ENCODE data around the gene CFAP299. TPM values are rescaled to one million over a fixed set of nuclear protein-coding genes. Genes with fewer than 3 reads are reported as not detected.

The CFAP299 gene
- total RNA-seq, 1 donor from 2014 or later = not detected

GRCh38 chr4:80371046-80371445 lies 35.5 kb downstream of the CFAP299 start:
- Mint-ChIP-seq H3K9me3 (ENCODE audit: unreplicated experiment) (peaks cover 13% of the 10 kb centered on the region), H3K4me1 (ENCODE audit: unreplicated experiment) (no peaks in the 10 kb centered on the region), H3K36me3 (ENCODE audit: low read depth, unreplicated experiment) (peaks cover 8% of the 10 kb centered on the region), H3K27ac (ENCODE audit: unreplicated experiment) (no peak overlapping the region), H3K4me3 (ENCODE audit: unreplicated experiment) (no peak overlapping the region), H3K27me3 (ENCODE audit: unreplicated experiment) (no peaks in the 10 kb centered on the region)
- no peak for DNase-seq (ENCODE audit: low spot score)
- TF ChIP-seq, protein P1, sequence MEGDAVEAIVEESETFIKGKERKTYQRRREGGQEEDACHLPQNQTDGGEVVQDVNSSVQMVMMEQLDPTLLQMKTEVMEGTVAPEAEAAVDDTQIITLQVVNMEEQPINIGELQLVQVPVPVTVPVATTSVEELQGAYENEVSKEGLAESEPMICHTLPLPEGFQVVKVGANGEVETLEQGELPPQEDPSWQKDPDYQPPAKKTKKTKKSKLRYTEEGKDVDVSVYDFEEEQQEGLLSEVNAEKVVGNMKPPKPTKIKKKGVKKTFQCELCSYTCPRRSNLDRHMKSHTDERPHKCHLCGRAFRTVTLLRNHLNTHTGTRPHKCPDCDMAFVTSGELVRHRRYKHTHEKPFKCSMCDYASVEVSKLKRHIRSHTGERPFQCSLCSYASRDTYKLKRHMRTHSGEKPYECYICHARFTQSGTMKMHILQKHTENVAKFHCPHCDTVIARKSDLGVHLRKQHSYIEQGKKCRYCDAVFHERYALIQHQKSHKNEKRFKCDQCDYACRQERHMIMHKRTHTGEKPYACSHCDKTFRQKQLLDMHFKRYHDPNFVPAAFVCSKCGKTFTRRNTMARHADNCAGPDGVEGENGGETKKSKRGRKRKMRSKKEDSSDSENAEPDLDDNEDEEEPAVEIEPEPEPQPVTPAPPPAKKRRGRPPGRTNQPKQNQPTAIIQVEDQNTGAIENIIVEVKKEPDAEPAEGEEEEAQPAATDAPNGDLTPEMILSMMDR (IDR thresholded peaks at IDR 0.05; ENCODE audit: unreplicated experiment) = no peak

GRCh38 chr4:80374180-80374579 lies 38.6 kb downstream of the CFAP299 start:
- Mint-ChIP-seq H3K4me3 (ENCODE audit: unreplicated experiment) (no peak overlapping the region), H3K36me3 (ENCODE audit: low read depth, unreplicated experiment) (peaks cover 8% of the 10 kb centered on the region), H3K9me3 (ENCODE audit: unreplicated experiment) (peaks cover 13% of the 10 kb centered on the region), H3K27me3 (ENCODE audit: unreplicated experiment) (no peaks in the 10 kb centered on the region), H3K27ac (ENCODE audit: unreplicated experiment) (no peak overlapping the region), H3K4me1 (ENCODE audit: unreplicated experiment) (no peaks in the 10 kb centered on the region)
- no peak for DNase-seq (ENCODE audit: low spot score)
- TF ChIP-seq, protein P1 (IDR thresholded peaks at IDR 0.05; ENCODE audit: unreplicated experiment) = no peak

- Mint-ChIP-seq H3K36me3 (ENCODE audit: low read depth, unreplicated experiment) (no peaks in the 10 kb centered on the region), H3K27ac (ENCODE audit: unreplicated experiment) (no peak overlapping the region), H3K27me3 (ENCODE audit: unreplicated experiment) (no peaks in the 10 kb centered on the region), H3K4me1 (ENCODE audit: unreplicated experiment) (peaks cover 4% of the 10 kb centered on the region), H3K4me3 (ENCODE audit: unreplicated experiment) (no peak overlapping the region), H3K9me3 (ENCODE audit: unreplicated experiment) (no peaks in the 10 kb centered on the region)
- no peak for DNase-seq (ENCODE audit: low spot score)
- TF ChIP-seq, protein P1 (IDR thresholded peaks at IDR 0.05; ENCODE audit: unreplicated experiment) = no peak
Measured at GRCh38 chr4:80382090-80382832, 46.7 kb downstream of the CFAP299 start.

DNA sequence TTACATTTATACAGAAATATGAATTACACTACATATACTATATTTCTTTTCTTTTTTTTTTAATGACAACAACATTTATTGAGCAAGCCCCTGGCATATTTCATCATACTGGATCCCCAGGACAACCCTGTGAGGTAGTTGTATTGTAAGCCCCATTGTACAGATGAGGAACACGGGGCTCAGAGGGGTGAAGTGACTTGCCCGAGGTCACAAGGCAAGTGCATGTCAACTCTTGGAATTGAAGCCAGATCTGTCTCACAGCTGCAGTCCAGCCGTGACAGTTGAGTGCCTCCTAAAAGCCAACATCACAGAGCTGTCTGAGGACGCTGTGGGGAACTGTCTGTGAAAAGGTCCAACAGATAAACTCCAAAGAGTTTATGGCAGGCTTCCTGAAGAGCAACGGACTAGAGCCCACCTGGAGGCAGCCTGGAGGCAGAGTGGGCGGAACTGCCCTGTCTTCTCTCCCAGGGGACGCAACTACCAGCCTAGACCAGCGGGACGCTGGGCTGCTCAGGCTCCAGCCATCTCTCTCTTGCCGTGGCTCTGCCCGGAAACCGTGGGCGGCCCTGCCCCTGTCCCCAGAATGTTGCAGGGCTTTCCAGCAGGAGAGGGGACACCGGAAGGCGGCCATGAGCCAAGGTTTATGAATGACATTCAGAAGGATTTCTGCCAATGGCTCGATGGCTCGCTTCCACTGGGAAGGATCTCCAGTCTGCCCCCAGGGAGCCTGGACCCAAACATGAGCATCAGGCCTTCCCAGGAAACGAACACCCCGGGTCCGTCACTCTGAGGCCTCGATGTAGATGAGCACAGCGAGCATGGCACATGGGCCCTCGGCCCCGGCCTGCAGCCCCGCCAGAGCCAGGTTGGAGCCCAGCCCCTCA lies 50.1 kb downstream of the CFAP299 start:
- no peak overlapping the region for H3K4me3 Mint-ChIP-seq (ENCODE audit: unreplicated experiment)
- H3K36me3 Mint-ChIP-seq (ENCODE audit: low read depth, unreplicated experiment) = no peaks in the 10 kb centered on the region
- no peaks in the 10 kb centered on the region for H3K9me3 Mint-ChIP-seq (ENCODE audit: unreplicated experiment)
- H3K27me3 Mint-ChIP-seq (ENCODE audit: unreplicated experiment) = no peaks in the 10 kb centered on the region
- H3K27ac Mint-ChIP-seq (ENCODE audit: unreplicated experiment) = no peak overlapping the region
- no peak for DNase-seq (ENCODE audit: low spot score)
- TF ChIP-seq, protein P1 (IDR thresholded peaks at IDR 0.05; ENCODE audit: unreplicated experiment) = no peak
- H3K4me1 Mint-ChIP-seq (ENCODE audit: unreplicated experiment) = peaks cover 4% of the 10 kb centered on the region

All from endothelial cell (in vitro differentiated cells).